ENCODE data around the gene ELMO1.

GRCh38 chr7:37006764-37007163, 441.9 kb downstream of the ELMO1 start:
- no peak for TF ChIP-seq POLR2A (IDR thresholded peaks at IDR 0.05; ENCODE audit: low read length)
- no peak for TF ChIP-seq GATA1 (IDR thresholded peaks at IDR 0.05; ENCODE audit: low read depth, low read length)
